ENCODE results near the gene VAV3. TPM values are rescaled to one million over a fixed set of nuclear protein-coding genes. Genes with fewer than 3 reads are reported as not detected.

VAV3 gene
- total and polyA plus RNA-seq, 12 donors, result 0.72 to 3.4 (median 1.9) TPM

DNA sequence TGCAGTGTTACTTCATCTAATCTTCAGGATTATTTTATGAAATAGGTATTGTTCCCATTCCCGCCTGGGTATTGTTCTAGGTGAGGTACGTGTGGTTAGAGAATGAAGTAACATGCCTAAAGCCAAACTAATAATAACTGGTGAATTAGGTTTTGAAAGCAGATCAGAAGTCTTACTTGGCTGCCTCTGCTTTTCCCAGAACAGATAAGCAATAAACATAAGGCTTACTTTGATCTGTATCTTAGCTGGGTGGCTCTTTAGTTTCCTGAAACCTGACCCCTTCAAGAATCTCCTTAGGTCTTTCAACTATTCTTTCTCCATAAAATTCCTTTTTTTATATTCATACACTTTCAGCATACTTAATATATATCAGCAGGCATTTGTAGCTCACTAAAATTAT, 65.3 kb downstream of the VAV3 start:
- H3K27ac ChIP-seq, result no peak overlapping the region
- H3K27me3 ChIP-seq, result no peaks in the 10 kb centered on the region
- intact Hi-C loops (cut with DNase I), result no loop called here
- peaks cover 0 to 30% (median 7%) of the 10 kb centered on the region in 9 donors for H3K4me1 ChIP-seq
- ATAC-seq (no peak), DNase-seq (no peak)
- no peak for TF ChIP-seq CTCF (IDR thresholded peaks at IDR 0.05)
- no peaks in the 10 kb centered on the region for H3K9me3 ChIP-seq
- H3K36me3 ChIP-seq, result no peaks in the 10 kb centered on the region
- WGBS, 2 donors, result 54 to 62% methylated on average over 2 of the region's 2 CpGs
- H3K4me3 ChIP-seq, result no peak overlapping the region

DNA sequence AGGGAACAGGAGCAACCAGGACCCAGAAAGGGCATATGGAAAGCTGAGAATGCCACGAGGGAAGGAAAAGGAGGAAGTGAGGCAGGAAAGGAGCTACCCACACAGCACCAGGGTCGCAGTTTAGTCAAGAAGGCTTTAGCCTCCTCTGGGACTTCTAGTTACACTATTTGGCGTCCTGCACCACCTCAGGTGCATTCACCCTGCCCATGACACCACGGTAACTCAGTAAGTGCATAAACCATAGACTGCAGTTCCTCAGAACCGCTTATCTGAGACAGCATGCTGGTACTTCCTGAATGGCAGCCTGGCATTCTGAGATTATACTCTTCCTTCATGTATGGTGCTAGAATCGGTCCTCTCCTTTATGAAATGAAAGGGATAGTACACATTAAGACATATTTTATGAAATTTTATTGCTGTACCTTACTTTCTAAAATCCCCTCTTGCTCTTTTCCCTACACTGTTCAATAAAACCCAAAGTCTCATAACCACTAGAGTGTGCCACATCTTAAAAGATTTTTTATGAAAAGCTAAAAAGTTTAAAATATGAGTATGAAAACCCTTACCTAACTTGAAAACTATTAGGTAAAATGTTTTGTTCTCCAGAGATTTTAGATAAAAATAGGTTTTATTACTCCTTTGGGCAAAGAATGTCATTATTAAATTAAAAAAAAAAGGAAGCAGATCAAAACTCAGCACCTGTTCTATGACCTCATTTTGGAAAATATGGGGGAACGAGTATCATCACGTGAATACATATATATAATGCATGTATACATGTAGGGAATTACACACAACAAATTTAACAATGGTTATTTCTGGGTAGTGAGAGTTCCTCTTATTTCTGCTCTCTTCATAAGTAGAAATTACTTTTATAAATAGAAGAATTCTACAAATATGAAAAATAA, 67.3 kb downstream of the VAV3 start:
- ATAC-seq (no peak), DNase-seq (no peak)
- Histone ChIP-seq H3K27me3 (no peaks in the 10 kb centered on the region), H3K4me1 (peaks cover 0 to 32% (median 7%) of the 10 kb centered on the region in 9 donors), H3K27ac (peak overlapping the region in 2 of 10 donors; percentile 2 to 4), H3K36me3 (no peaks in the 10 kb centered on the region), H3K9me3 (peaks cover 0 to 7% (median 0%) of the 10 kb centered on the region in 11 donors), H3K4me3 (no peak overlapping the region)
- TF ChIP-seq CTCF (IDR thresholded peaks at IDR 0.05), result peak in 2 of 9 donors; percentile 14 to 15
- WGBS, 2 donors, result 59 to 60% methylated on average over 8 of the region's 8 CpGs
- intact Hi-C loops (cut with DNase I), result no loop called here

DNA sequence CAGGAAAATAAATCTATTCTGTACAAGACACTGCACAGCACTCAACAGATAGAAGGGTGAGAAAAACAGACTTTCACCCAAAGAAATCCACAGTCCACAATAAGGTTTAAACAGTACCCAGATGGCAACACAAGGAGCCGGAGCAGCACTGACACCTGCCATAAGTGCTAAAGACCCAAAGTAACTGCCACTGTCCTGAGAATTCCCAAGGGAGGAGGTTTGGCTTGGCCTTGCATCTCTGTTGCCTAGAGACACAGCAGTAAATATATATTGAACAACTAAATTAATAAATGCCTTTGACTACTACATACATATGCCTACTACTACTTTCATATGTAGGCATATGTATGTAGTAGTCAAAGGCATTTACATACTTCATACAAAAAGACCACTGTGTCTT, 68.0 kb downstream of the VAV3 start:
- ATAC-seq (no peak), DNase-seq (no peak)
- H3K4me3 ChIP-seq, result no peak overlapping the region
- no peaks in the 10 kb centered on the region for H3K27me3 ChIP-seq
- no peaks in the 10 kb centered on the region for H3K36me3 ChIP-seq
- no peak for TF ChIP-seq CTCF (IDR thresholded peaks at IDR 0.05)
- intact Hi-C loops (cut with DNase I), result no loop called here
- peaks cover 0 to 7% (median 0%) of the 10 kb centered on the region in 11 donors for H3K9me3 ChIP-seq
- H3K27ac ChIP-seq, result peak overlapping the region in 1 of 10 donors; percentile 2
- peaks cover 0 to 32% (median 7%) of the 10 kb centered on the region in 9 donors for H3K4me1 ChIP-seq
- WGBS, 2 donors, result 55 to 68% methylated on average over 1 of the region's 1 CpG

- Histone ChIP-seq H3K27me3 (no peaks in the 10 kb centered on the region), H3K4me1 (peaks cover 0 to 32% (median 7%) of the 10 kb centered on the region in 9 donors), H3K36me3 (no peaks in the 10 kb centered on the region), H3K9me3 (peaks cover 0 to 7% (median 0%) of the 10 kb centered on the region in 11 donors), H3K4me3 (no peak overlapping the region), H3K27ac (no peak overlapping the region)
- DNase-seq (no peak), ATAC-seq (no peak)
- TF ChIP-seq CTCF (IDR thresholded peaks at IDR 0.05), result no peak
- intact Hi-C loops (cut with DNase I), result no loop called here
- WGBS, 2 donors, result 91 to 94% methylated on average over 3 of the region's 3 CpGs
Measured at GRCh38 chr1:107896401-107896800, 68.6 kb downstream of the VAV3 start.
